Osteocyte (in vitro differentiated cells): Measurements from ENCODE around the gene RIMS4. TPM values are rescaled to one million over a fixed set of nuclear protein-coding genes. Genes with fewer than 3 reads are reported as not detected.

Source experiments
- DNase-seq: peaks from one replicate; pipeline ENCODE4 v3.0.0; 2021; ENCODE audit warnings: mixed read lengths; ENCODE audit not compliant: unreplicated experiment; ENCODE audit errors: extremely low spot score
- H3K27ac Mint-ChIP-seq: one replicate; pipeline ENCODE4 v1.8.0; 2021; ENCODE audit warnings: mild to moderate bottlenecking, mixed read lengths; ENCODE audit not compliant: unreplicated experiment
- H3K27me3 Mint-ChIP-seq: one replicate; pipeline ENCODE4 v1.8.0; 2021; ENCODE audit warnings: mixed read lengths; ENCODE audit not compliant: unreplicated experiment
- H3K36me3 Mint-ChIP-seq: one replicate; pipeline ENCODE4 v1.8.0; 2021; ENCODE audit warnings: mixed read lengths; ENCODE audit not compliant: unreplicated experiment
- H3K4me1 Mint-ChIP-seq: one replicate; pipeline ENCODE4 v1.8.0; 2021; ENCODE audit warnings: mixed read lengths; ENCODE audit not compliant: unreplicated experiment
- H3K4me3 Mint-ChIP-seq: one replicate; pipeline ENCODE4 v1.8.0; 2021; ENCODE audit warnings: mild to moderate bottlenecking, moderate library complexity, mixed read lengths; ENCODE audit not compliant: unreplicated experiment
- H3K9me3 Mint-ChIP-seq: one replicate; pipeline ENCODE4 v1.8.0; 2021; ENCODE audit warnings: mixed read lengths; ENCODE audit not compliant: unreplicated experiment
- CTCF ChIP-seq: fragments of 200-600 bp; sonication (generic); IDR thresholded peaks from 2 replicates; pipeline ENCODE4 v1.5.0; 2021; ENCODE audit warnings: antibody characterized with exemption, mild to moderate bottlenecking, moderate library complexity
- total RNA-seq: library from RNA; stranded (reverse); gene quantifications from 2 replicates; pipeline ENCODE4 v1.2.1, GENCODE V29; 2021

Gene RIMS4
- total RNA-seq, 1 donor from 2014 or later: 0.75 TPM

DNA sequence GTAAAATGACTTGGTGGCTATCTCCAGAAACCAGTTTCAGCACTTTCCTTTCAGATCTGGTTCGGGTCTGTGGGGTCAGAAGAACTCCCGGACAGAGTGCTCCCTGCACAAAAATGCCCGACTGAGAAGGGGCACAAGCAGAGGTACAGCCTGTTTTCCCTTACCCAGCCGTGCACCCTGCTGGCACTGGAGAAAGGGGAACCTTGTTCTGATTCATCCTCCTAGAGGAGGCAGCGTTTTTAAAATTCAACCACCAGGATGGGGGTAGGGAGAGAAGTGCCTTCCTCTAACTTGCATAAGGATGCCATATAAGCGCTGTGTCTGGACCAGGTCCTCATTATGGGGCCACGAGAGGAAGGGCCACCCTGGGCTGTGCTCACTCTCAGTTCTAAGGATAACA, 17.6 kb downstream of the RIMS4 start:
- H3K36me3 Mint-ChIP-seq: no peaks in the 10 kb centered on the region

GRCh38 chr20:44790638-44791393, 19.5 kb downstream of the RIMS4 start:
- Mint-ChIP-seq H3K9me3 (no peaks in the 10 kb centered on the region), H3K27me3 (peaks cover 38% of the 10 kb centered on the region), H3K4me1 (no peaks in the 10 kb centered on the region), H3K4me3 (no peak overlapping the region), H3K36me3 (no peaks in the 10 kb centered on the region), H3K27ac (no peak overlapping the region)
- DNase-seq: no peak
- no peak for TF ChIP-seq CTCF

More for the DNA sequence above, 17.6 kb downstream of the RIMS4 start:
- TF ChIP-seq CTCF: no peak
- Mint-ChIP-seq H3K9me3 (no peaks in the 10 kb centered on the region), H3K27ac (no peak overlapping the region), H3K4me3 (no peak overlapping the region), H3K4me1 (no peaks in the 10 kb centered on the region), H3K27me3 (peaks cover 43% of the 10 kb centered on the region)
- DNase-seq: no peak

GRCh38 chr20:44788706-44789456, 21.5 kb downstream of the RIMS4 start:
- H3K36me3 Mint-ChIP-seq: no peaks in the 10 kb centered on the region
- DNase-seq: no peak
- peaks cover 34% of the 10 kb centered on the region for H3K27me3 Mint-ChIP-seq
- H3K4me3 Mint-ChIP-seq: no peak overlapping the region
- no peak for TF ChIP-seq CTCF
- no peak overlapping the region for H3K27ac Mint-ChIP-seq
- no peaks in the 10 kb centered on the region for H3K9me3 Mint-ChIP-seq
- H3K4me1 Mint-ChIP-seq: no peaks in the 10 kb centered on the region

DNA sequence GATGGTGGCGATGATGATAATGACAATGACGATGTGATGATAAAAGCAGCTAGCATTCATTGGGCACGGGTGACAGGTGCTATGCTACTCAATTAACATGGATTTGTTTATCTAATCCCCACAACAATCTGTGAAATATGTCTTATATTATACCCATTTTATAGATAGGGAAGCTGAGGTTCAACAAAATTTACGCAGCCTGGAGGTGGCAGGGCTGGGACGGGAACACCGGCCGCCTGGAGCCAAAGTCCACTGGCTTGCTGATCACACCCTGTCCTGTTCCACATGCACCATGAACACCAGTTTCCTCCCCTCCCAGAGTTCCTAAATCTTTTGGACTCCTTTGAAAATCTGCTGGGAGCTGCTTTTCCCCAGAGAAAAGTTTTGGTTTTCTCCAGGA, 23.0 kb downstream of the RIMS4 start:
- Mint-ChIP-seq H3K36me3 (no peaks in the 10 kb centered on the region), H3K4me3 (no peak overlapping the region), H3K9me3 (no peaks in the 10 kb centered on the region), H3K27ac (no peak overlapping the region), H3K27me3 (peaks cover 34% of the 10 kb centered on the region), H3K4me1 (no peaks in the 10 kb centered on the region)
- DNase-seq: no peak
- no peak for TF ChIP-seq CTCF

DNA sequence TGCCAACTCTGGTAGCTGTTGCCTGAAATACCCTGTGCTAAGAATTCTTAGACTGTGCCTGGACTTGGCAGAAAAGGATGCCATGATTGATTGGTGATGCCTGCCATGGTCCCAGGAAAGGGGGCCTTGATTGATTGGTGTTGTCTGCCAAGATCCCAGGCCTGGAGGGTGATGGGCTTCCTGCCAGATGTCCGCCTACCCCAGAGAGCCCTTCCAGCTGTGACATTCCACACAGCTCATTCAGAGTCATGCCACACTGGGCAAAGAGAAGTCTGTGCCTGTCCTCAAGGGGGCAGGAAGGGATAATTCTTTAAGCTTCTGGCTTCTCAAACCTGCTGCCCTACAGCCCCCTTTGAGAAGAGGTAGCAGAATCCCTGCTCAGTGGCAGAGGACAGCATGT, 24.6 kb downstream of the RIMS4 start:
- TF ChIP-seq CTCF: peak; percentile 29
- Mint-ChIP-seq H3K27me3 (peaks cover 35% of the 10 kb centered on the region), H3K27ac (no peak overlapping the region), H3K4me1 (no peaks in the 10 kb centered on the region), H3K4me3 (no peak overlapping the region), H3K9me3 (no peaks in the 10 kb centered on the region), H3K36me3 (no peaks in the 10 kb centered on the region)
- DNase-seq: no peak
